RKO (cell line): Measurements from ENCODE around the gene GCLC.
A peak's percentile ranks its signal among the peaks of the same experiment; 100 is the strongest.
"Not testable (repeated sequence)": the region's sequence is repeated elsewhere in the genome, so short reads cannot be mapped to it uniquely, and the experiment has no call there.

ENCODE experiments used
- DNase-seq: peaks from one replicate; pipeline ENCODE4 v3.0.0-alpha.2; 2016; ENCODE audit warnings: low spot score

Gene GCLC

GRCh38 chr6:53492860-53493634 lies 51.9 kb downstream of the GCLC start:
- peak; percentile 80 for DNase-seq

- no peak for DNase-seq
Observed at GRCh38 chr6:53487080-53487479, 57.8 kb downstream of the GCLC start.

GRCh38 chr6:53486679-53487078 lies 58.2 kb downstream of the GCLC start:
- no peak for DNase-seq

GRCh38 chr6:53484476-53485280 lies 60.2 kb downstream of the GCLC start:
- peak; percentile 70 for DNase-seq

- peak; percentile 23 for DNase-seq
Observed at GRCh38 chr6:53483423-53484353, 61.2 kb downstream of the GCLC start.

- no peak for DNase-seq
Observed at GRCh38 chr6:53481323-53481722, 63.6 kb downstream of the GCLC start.

- not testable (repeated sequence) for DNase-seq
Observed at GRCh38 chr6:53480774-53481173, 64.1 kb downstream of the GCLC start.

- DNase-seq = no peak
Observed at GRCh38 chr6:53479871-53480270, 65.0 kb downstream of the GCLC start.

GRCh38 chr6:53476964-53477363 lies 67.9 kb downstream of the GCLC start:
- DNase-seq = no peak

GRCh38 chr6:53474010-53474409 lies 70.9 kb downstream of the GCLC start:
- no peak for DNase-seq

- no peak for DNase-seq
Observed at GRCh38 chr6:53469163-53469562, 75.7 kb downstream of the GCLC start.

GRCh38 chr6:53466257-53466656 lies 78.6 kb downstream of the GCLC start:
- DNase-seq = no peak

GRCh38 chr6:53465732-53466131 lies 79.2 kb downstream of the GCLC start:
- no peak for DNase-seq

- DNase-seq = no peak
Observed at GRCh38 chr6:53464927-53465460, 79.9 kb downstream of the GCLC start.

- no peak for DNase-seq
Observed at GRCh38 chr6:53464483-53464882, 80.4 kb downstream of the GCLC start.

- DNase-seq = no peak
Observed at GRCh38 chr6:53461696-53462095, 83.2 kb downstream of the GCLC start.

GRCh38 chr6:53461041-53461656 lies 83.8 kb downstream of the GCLC start:
- no peak for DNase-seq

GRCh38 chr6:53458105-53458866 lies 86.6 kb downstream of the GCLC start:
- DNase-seq = no peak

GRCh38 chr6:53456809-53457208 lies 88.1 kb downstream of the GCLC start:
- no peak for DNase-seq

GRCh38 chr6:53455678-53456077 lies 89.2 kb downstream of the GCLC start:
- no peak for DNase-seq

- no peak for DNase-seq
Observed at GRCh38 chr6:53451165-53451564, 93.7 kb downstream of the GCLC start.
